GM12864 (cell line): ENCODE data around the gene ARMC9.

Source experiments
- DNase-seq: peaks from one replicate; pipeline ENCODE4 v3.0.0-alpha.2; 2011; ENCODE audit warnings: low read depth
- H3K4me3 ChIP-seq: 2 replicates; pipeline ENCODE4 v1.5.1; 2011; ENCODE audit warnings: mild to moderate bottlenecking, low read depth, low read length, control low read depth
- CTCF ChIP-seq: IDR thresholded peaks from 2 replicates; pipeline ENCODE4 v1.5.1; 2011; ENCODE audit warnings: low read depth, mild to moderate bottlenecking, moderate library complexity, low read length, control low read depth, inconsistent platforms; ENCODE audit errors: missing control alignments

ARMC9 gene

GRCh38 chr2:231287696-231288095 is 89.3 kb downstream of the ARMC9 start:
- TF ChIP-seq CTCF = no peak
- H3K4me3 ChIP-seq = no peak overlapping the region
- no peak for DNase-seq

- DNase-seq = no peak
- no peak overlapping the region for H3K4me3 ChIP-seq
- TF ChIP-seq CTCF = no peak
Observed at GRCh38 chr2:231288590-231288989, 90.2 kb downstream of the ARMC9 start.

- H3K4me3 ChIP-seq = no peak overlapping the region
- no peak for DNase-seq
- no peak for TF ChIP-seq CTCF
Observed at GRCh38 chr2:231290321-231291015, 92.0 kb downstream of the ARMC9 start.

DNA sequence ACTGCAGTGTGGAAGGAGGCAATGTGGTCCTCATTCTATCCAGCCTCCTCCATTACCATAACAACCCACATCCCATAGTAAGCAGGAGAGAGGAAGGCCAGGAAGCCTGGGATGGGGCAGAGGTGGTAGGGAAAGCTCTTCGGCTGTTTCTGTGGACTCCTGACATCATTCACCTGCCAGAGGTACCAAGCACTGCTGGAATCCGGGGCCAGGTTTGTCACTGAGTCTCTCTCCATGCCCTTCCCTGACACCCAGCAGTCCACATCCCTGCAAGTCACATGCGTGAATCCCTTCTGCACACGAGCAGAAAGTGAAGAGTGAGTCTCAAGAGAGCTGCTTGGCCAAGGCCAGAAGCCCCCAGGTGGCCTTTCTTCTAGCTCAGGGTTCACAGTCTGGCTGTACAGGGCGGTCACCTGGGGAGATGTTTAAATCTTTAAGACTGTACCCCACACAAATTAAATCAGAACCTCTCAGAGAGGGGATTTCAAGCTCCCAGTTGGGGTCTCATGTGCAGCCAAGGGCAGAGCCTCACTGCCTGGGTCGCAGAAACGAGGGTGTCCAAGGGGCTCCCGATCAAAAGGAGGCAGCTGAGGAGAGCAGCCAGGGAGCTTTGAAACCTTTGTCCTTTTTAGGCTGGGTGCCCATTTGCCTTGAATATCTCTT is 94.2 kb downstream of the ARMC9 start:
- TF ChIP-seq CTCF = no peak
- DNase-seq = no peak
- no peak overlapping the region for H3K4me3 ChIP-seq

GRCh38 chr2:231293163-231293562 is 94.7 kb downstream of the ARMC9 start:
- DNase-seq = no peak
- TF ChIP-seq CTCF = no peak

GRCh38 chr2:231294116-231294515 is 95.7 kb downstream of the ARMC9 start:
- TF ChIP-seq CTCF = no peak
- DNase-seq = no peak
- H3K4me3 ChIP-seq = no peak overlapping the region

More at GRCh38 chr2:231293163-231293562, 94.7 kb downstream of the ARMC9 start:
- no peak overlapping the region for H3K4me3 ChIP-seq
